ENCODE measurements around the gene EEF1E1.
A peak's percentile ranks its signal among the peaks of the same experiment; 100 is the strongest.

The EEF1E1 gene

DNA sequence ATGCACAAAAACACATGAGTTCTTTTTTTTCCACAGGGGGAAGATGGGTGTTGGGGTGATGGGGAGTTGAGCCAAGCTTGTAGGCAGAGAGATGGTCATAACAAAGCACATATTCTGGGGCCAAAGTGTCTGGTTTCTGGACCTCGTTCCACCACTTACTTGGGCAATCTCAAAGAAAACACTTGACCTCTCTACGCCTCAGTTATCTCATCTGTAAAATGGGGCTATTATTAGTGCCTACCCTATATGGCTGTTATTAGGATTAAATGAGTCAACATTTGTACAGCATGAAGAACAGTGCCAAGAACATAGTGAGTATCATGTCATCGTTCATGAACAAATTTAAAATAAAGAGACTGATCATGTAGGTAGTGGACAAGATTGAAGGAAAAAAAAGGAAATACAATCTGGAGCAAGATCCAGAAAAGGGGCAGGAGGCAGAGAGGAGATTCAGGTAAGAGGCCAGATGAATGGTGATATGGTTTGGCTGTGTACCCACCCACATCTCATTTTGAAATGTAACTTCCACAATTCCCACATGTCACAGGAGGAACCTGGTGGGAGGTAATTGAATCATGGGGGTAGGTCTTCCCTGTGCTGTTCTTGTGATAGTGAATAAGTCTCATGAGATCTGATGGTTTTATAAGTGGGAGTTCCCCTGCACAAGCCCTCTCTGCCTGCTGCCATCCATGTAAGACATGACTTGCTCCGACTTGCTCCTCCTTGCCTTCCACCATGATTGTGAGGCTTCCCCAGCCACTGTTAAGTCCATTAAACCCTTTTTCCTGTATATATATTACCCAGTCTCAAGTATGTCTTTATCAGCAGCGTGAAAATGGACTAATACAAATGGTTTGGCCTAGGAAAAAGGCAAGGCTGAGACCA lies 14.2 kb downstream of the EEF1E1 start:
- DNase-seq (ENCODE audit: low spot score), result no peak

DNA sequence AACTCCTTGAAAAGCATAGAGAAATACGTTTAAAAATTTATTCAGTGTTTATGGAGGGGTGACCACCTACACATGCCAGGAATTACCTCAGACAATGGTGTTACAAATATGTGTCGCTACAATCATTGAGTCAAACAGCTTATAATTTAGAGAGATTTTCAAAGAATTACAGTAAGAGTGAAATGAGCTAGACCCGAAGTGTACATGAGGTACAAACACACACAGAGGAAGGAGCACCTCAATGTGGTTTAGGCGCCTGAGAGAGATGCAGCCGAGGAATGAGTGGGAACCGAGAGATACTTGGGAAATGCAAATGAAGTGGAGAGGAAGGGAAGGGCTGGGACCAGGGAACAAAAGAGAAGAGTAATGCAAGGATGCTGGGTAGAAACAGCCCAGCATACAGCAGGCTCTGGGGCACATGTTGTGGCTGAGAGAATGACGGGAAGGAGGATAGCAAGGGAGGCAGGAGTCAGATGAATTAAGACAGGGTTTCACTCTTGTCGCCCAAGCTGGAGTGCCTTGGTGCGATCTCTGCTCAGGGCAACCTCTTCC lies 15.5 kb downstream of the EEF1E1 start:
- no peak for DNase-seq (ENCODE audit: low spot score)

DNA sequence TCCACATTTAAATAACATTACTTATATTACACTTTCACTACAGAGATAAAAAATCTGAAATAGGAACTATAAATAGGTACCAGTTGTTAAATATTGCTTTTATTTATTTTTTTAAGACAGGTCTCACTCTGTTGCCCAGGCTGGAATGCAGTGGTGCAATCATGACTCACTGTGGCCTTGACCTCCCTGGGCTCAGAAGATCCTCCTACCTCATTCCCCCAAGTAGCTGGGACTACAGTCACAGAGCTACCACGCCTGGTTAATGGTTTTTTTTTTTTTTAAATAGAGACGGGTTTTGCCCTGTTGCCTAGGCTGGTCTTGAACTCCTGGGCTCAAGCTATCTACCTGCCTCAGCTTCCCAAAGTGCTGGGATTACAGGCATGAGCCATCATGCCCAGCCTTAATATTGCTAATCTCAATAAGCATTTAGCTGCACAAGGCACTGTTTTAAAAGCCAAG lies 17.3 kb downstream of the EEF1E1 start:
- peak; percentile 35 for DNase-seq (ENCODE audit: low spot score)

DNA sequence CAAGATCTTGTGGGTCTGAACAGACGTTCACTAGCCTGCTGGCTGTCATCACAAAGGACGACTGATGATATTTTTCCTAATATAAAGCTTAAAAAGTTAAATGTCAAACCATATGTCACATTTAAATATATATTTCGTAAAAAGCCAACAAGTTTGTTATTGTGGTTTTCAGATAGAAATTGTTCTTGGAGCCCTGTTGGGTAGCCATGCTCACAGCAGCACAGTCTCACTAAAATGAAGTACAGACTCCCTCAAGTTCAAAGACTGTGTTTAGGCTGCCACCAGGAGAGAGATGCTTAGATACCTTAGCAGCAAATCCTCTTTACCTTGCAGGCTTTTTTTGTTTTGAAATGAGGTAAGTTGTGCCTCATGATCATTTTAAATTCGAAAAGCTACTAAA lies 17.8 kb downstream of the EEF1E1 start:
- DNase-seq (ENCODE audit: low spot score), result no peak

DNA sequence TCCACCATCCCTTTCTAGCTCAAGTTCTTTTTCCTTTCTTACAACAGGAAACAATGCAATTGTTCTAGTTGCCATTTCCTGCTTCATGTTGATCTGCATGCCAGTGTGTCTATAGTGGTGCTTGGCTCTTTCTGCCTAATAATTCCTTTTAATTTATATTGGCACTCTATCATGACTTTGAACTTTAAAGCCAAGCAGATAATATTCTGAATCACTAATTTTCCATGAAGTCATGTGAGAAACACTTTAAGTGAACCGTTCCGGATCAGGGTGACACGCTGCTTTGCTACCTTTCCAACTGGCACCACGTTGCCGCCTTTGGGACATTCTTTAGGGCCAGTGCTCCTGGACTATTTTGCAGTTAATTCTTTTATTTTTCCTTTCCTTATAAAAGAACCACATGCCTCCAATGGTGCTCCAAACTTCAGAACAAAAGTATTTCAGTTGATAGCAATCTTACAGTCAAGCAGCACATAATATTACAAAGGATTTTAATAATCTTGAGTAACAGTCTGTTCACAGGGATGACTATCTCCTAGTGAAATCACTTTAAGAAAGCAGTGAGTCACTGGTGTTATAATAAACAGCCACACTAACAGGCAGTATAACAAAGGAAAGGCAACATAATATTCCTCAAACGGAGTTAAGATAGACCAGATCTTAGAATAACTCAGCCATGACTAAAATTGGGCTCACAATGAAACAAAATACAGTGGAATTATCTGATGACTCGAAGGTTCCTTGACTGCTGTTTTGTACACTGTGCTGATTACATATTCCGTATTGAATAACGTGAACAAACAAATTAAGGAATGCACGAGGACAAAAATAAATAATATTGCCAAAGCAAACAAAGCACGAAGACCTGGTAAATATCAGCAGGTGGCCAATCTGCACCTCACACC lies 19.1 kb downstream of the EEF1E1 start:
- peak; percentile 64 for DNase-seq (ENCODE audit: low spot score)

DNA sequence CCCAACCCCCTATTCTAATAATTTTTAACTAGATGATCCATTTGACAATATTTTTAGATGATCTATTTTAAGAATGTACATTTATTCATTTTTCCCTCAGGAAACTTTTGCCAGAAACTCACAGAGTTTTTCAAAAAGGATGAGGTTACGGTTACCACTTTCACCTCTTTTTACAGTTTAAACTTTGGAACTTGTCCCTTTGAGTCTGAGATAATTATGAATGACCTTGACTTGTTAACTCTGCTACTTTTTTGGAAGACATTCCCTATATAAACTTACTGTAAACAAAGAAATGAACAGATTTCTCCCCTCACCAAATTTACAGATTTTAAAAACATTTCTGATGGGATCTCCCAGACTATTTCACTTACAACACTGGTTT lies 19.8 kb downstream of the EEF1E1 start:
- no peak for DNase-seq (ENCODE audit: low spot score)

DNA sequence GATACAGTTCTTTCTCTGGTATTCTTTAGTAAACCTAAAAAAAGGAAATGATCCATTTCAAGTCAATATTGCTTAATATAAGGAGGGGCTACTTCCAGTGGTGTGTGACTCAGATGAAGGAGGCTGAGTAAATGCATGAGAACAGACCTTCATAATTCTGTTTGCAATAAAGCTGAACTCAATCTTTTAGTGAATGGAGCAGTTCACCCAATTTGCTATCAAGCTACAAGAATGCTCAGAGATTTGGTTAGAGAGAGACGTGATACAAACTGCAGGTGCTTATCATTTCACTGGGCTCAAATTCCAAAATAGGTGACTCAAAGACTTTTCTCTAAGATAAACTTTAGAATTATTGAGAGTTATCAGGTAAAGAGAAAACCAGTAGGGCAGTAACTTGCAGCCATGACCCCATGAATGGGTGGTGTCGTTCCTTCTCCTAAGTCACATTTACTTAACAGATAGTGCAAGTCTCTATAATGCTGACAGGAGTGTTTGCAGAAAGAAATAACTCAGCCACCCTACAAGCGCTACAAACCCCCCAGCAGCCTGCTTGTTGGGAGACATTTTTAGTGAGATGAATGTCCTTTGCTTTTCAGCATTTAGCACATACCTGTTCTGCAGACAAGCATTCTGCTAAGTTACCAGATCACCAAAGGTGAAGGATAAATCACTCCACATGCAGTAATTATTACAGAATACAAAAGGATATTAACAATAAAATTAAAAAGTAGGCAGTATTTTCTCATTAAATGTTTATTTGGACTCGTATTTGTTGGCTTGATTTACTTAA lies 21.8 kb downstream of the EEF1E1 start:
- peak; percentile 66 for DNase-seq (ENCODE audit: low spot score)

DNA sequence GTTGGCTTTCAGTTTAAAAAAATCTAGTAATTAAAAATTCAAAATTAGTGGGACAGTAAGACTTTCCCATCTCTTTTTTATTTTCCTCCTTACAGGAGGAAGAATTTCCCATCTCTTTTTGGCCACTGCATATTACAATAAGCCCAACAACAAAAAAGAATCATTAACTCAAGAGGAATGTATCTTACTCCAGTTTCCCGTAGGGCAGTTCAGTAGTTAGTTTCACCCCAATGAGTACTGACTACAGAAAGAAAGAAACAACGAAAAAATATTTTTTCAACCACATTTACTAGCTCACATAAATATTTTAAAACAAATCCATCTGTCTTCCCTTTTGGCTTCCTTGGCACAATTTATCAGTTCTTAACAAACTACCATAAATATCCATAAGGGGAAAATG lies 23.2 kb downstream of the EEF1E1 start:
- DNase-seq (ENCODE audit: low spot score), result no peak

DNA sequence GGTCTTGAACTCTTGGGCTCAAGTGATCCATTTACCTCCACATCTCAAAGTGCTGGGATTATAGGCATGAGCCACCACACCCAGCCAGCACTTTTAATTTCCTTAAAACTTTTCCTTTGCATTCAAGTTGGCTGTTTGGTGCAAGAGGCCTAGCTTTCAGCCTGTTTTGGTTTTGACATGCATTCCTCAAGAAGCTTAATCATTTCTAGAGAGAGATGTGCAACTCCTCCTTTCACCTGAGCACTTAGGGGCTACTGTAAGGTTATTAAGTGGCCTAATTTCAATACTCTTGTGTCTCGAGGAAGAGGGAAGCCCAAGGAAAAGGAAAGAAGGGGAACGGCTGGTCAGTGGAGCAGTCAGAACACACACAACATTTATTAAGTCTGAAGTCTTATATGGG lies 24.4 kb downstream of the EEF1E1 start:
- DNase-seq (ENCODE audit: low spot score), result no peak

DNA sequence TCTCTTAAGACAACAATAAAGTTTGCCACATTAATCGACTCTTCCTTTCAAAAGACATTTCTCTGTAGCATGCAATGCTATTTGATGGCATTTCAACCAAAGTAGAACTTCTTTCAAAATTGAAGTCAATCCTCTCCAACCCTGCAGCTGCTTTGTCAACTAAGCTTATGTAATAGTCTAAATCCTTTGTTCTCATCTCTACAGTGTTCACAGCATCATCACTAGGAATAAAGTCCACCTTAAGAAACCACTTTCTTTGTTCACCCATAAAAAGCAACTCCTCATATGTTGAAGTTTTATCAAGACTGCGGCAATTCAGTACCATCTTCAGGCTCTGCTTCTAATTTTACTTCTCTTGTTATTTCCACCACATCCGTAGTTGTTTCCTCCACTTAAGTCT lies 26.6 kb downstream of the EEF1E1 start:
- no peak for DNase-seq (ENCODE audit: low spot score)

DNA sequence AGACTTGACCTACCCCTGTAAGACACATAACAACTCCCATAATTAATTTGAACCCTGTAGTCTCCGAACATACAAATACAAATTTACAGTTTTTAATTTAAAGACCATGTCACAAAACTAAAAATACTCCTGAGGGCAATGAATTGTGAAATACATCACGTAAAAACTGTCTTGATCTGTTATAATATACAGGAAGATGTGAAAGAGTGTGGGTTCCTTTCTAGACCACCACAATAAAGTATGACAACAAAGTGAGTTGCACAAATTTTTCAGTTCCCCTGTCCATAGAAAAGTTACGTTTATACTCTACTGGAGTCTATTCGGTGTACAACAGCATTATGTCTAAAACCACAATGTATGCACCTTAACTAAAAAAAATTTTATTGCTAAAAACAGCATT lies 27.2 kb downstream of the EEF1E1 start:
- DNase-seq (ENCODE audit: low spot score), result no peak

DNA sequence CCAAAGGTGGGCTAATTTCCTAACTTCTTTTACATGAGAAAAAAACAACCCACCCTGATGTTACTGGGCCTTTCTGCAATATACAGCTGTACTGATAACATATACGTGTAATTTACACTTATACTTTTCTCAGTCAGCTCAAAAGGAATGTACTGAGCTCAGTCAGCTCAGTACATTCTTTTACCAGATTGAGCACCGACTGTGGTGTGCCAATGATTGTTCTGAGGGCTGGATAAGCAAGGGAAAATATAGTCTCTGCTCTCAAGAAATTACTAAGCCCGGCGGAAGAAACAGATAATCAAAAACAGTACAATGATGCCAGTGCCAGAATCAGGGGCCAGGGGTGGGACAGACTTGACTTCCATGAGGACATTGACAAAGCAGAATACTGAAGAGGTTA lies 28.1 kb downstream of the EEF1E1 start:
- DNase-seq (ENCODE audit: low spot score), result peak; percentile 60

DNA sequence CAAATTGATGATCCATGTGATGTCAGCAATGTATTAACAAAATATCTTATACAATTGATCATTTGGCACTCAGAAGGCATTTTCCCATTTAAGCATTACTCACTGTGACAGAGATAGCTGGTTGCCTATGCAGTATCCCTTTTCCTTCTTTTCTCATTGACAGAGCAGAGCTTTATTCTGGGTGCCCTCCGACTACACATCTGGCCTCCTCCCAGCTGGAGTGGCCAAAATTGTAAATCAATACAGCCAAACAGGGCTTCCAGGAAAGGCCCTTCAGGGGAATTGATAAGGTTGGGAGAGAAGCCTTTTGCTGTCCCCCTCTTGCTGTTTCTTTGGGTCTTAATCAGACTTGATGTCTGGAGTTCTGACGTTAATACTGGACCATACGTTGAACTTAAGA lies 28.6 kb downstream of the EEF1E1 start:
- no peak for DNase-seq (ENCODE audit: low spot score)

DNA sequence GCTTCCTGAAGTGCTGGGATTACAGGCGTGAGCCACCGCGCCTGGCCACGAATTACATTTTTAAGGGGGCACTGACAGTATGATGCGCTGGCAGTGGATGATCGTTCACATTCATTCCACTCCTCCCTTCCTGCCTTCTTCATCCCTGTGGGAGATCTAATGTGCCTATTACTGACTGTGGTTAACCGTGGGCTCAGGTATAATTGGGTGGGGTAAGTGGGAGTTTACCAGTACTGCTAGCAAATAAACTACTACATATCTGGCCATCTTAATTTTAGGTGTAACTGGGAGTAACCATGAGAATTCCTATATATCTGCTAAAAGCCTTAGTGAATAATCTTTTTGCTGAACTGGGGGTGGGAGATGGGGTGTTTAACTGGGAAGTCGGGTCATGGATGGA lies 31.6 kb downstream of the EEF1E1 start:
- no peak for DNase-seq (ENCODE audit: low spot score)

DNA sequence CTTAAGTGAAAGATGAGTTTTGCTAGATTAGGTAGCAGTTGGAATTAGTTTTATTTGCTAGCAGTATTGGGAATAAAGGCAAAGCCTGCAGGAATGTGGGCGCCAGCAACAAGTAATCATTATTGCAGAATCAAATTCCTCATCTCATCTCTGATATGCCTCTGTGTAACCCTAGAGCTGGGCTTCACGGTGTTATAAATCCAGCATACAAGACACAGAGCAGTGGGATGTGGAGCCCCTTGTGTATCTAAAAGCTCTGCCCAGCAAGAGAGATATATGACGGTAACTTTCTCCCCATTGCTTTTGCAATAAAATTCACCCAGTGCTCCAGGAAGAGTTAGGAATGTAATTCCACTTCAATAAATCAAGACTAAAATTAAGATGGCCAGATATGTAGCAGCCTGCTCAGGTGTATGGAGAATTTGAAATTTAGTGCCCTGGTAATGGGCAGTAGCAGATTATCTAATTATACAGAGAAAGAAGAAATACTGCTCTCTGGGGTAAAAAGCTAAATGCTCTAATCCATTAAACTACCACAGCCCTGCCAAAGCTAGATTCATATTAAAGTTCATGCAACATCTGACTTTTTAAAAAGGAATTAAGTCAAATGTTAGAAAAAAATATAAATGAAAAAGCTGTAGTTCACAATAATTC lies 32.6 kb downstream of the EEF1E1 start:
- DNase-seq (ENCODE audit: low spot score), result no peak

DNA sequence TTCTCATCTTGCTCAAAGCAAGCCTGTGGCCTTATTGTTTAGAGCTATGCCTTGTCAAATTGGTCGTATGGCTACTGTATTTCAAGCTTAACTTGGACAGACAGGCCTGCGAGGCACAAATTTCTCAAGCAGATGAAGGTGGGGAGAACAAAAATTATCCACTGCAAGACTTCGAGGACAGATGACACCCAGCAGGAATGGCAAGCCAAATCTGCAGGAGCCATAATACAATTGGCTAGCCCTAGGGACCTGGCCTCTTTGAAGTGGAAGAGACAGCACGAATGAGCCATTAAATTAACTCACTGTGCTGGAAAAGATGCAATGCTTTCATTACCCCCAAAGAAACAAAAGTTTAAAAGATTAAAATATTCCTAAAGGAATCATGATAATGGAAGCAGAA lies 33.2 kb downstream of the EEF1E1 start:
- no peak for DNase-seq (ENCODE audit: low spot score)

DNA sequence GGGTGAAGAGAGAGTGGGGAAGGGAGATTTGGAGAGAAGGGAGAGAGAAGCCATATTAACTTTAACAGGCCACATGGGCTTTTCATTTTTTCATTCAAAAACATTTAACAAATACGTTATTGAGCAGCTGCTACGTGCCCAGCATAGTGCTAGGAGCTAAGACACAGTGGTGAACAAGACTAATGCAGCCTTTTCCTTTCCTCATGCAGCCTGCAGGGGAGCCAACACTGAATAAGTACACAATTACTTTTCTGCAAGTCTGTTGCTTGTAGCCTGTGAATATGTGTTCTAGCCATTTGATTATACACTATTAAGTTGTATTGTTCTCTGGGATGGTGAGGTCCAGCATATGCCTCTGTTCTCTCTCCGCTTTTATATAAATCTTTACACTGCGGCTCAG lies 36.2 kb downstream of the EEF1E1 start:
- no peak for DNase-seq (ENCODE audit: low spot score)

DNA sequence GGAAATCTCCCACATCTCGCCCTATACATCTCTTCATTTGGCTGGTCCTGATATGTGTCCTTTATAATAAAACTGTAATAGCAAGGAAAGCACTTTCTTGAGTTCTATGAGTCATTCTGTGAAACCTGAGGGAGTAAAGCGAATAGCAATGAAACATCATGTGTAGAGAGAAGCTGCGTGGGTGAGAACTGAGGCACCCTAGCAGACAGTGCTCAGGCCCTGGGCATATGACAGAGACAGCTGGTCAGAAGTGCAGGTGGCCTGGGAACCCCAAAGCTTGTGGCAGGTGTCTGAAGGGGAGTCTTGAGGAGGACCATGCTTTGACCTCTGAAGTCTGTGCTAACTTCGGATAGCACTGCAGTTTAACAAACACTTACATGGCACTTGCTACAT lies 36.8 kb downstream of the EEF1E1 start:
- no peak for DNase-seq (ENCODE audit: low spot score)

DNA sequence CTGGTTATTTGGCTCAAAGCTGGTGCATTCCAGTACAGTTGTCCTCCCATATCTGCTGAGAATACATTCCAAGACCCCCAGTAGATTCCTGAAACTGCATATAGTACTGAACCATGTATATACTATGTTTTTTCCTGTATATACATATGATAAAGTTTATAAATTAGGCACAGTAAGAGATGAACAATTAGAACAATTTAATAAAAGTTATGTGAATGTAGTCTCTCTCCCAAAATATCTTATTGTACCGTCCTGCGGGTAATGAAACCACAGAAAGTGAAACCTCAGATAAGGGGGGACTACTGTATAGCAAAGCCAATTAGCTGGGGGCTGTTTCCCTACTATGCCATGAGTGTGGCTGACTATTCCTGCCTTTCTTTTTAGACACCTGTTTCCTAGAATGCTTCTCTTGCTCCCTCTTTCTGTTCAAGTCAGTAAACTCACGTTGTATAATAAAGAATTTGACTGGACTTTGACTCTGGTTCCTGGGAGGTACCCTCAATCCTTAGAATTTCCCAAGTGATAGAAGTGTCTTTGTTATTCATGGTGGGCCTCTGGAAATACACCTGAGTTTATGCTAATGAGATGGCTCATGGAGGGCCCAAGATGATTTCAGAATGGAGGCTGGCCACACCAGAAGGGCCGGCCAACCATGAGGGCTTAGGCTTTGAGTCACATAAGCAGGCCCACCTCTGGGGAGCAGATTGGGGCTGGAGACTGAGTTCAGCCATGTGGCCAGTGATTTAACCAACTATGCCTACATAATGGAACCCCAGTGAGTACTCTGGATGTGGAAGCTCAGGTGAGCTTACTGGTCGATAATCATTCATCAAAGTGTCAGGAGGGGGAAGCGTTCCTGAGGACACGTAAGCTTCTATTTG lies 37.5 kb downstream of the EEF1E1 start:
- DNase-seq (ENCODE audit: low spot score), result no peak

All from AG20443 (cell line).